Measurements from ENCODE around the gene PLCB2.
A peak's percentile ranks its signal among the peaks of the same experiment; 100 is the strongest.

Gene PLCB2

DNA sequence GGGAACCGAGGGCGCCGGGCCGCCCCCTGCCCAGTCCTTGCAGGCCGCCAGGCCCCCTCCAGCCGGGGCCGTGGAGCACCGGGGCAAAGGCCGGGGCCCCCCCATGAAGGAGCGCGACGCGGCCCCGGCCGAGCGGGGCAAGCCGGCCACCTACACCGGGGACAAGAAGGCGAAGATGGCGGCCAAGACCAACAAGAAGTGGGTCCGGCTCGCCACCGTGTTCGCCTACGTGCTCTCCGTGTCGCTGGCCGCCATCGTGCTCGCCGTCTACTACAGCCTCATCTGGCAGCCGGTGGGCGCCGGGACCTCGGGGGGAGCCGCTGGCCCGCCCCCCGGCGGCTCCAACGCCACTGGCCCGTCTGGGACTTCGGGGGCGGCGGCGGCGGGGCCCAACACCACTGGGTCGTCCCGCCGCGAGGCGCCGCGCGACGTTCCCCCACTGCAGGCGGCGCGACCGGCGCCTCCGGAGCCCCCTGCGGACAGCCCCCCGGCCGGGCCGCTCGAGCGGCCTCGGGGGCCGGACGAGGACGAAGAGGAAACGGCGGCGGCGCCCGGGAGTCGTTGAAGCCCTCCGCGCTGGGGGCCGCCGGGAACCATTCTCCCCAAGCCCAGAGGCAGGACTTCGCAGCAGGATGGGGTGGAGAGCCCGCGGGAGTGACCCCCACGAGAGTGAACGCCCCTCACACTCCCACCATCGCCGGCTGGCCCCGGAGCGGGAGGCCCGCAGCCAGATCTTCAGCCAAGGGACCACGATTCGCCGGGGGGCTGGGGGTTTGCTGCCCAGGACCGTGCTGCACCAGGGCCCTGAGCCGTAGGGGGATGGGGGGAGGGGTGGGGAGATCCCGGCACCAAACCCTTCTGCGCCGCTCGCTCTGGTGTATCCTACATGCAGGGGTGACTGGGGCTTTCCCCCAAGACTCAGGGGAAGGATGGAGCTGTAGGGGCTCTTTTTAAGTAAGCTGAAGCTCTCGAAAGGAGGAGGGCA, 16.5 kb upstream of the PLCB2 start:
- no peak for DNase-seq

DNA sequence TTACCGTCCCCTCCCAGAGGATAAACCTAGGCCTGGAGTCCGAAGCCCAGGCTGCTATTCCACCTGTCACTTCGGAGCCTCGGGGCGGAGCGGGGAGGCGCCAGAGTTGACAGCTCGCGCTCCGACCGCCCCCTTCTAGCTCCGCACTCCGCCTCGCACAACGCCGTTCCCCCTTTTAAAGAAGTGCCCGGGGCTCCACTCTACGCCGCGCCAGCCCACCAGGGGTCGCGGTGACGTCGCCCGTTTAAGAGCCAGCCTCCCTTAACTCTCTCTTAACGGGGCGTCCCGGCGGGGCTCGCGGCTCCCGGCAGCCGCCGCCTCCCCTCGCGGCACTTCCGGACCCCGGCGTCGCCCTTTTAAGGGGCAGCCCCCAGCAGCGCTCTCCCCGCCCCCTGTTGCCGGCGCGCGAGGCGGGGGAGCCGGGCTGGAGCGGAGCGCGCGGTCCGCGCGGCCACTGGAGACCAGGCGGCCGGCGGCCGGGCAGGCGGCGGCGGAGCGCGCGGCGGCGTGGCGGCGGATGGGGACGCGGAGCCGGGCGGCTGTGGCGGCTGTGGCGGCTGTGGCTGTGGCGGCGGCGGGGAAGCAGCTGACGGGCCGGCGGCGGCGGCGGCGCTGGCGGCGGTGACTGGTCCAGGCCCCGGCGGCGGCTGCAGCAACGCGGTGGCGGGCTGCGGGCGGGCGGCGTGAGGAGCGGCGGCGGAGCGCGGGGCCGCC, 15.7 kb upstream of the PLCB2 start, which contains the start of gene INAFM2:
Gene INAFM2 (plus strand): TSS at position 454 of the 714 bp plus-strand sequence. CDS start 364 bp downstream, outside the sequence.
- DNase-seq: peak; percentile 87

DNA sequence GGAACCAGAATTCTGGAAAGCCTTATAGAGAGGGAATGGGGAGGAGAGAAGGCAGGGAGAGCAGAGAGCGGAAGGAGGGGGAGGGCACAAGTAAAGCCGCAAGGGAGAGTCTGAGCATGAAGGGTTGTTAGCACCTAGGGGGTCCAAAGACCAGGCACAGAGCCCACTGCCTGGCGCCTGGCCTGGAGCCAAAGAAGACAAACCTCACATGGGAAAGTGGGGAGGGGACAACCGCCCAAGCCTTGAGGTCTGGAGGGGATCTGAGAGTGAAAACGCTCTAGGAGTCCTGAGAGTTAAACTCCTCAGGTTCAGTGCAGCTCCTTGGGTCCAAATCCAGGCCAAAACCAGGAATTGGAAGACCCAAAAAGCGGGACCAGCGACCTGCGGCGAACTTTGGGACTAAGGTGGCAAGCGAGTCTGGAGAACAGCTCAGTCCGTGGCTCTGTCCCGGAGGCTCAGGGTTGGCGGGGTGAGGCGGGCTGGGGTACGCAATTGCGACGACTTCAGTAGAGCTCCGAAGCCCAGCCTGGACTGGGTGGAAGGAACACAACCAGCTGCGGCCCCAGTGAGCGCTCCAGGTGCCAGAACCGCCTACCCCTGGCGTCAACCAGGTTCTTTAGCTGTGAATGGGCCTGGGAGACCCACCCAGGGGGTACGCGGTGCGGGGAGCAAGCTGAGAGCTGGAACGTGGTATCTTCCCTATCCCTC, 14.9 kb upstream of the PLCB2 start:
- DNase-seq: no peak

DNA sequence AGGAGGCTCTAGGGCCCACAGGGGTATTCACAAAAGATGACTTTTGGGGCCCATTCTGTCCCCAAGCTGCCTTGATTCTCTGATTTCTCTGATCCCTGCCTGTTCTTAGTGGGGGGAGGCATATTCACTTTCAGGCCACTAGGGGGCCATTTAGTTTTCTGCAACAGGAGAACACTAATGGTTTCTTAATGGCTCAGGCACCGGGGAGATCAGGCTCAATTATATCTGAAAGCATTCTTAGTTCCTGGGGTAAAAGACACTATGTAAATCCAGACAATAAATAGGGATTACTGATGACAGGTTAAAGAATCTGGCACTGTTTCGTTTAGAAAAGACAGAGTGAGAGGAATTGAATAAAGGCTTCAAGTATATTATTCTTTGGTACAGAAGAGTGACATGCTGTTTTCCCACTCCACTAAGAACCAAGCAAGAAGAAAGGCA, 13.2 kb upstream of the PLCB2 start:
- peak; percentile 40 for DNase-seq

DNA sequence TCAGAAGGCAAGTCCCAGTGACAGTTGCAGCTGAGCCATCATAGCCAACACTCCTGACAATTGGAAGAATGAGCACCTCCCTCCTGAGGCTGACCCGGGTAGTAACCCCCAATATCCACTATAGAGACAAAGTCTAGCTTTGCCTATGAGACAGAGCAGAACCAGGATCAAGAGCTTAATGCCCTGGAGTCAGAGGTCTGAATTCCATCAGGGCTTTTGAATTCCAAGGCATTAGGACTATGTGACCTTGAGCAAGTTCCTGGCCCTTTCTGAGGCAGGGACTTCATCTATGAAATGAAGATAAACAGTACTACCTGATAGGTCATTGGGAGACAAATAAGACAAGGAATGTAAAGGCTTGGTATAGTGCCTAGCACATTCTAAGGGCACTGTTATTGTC, 12.7 kb upstream of the PLCB2 start:
- DNase-seq: no peak

DNA sequence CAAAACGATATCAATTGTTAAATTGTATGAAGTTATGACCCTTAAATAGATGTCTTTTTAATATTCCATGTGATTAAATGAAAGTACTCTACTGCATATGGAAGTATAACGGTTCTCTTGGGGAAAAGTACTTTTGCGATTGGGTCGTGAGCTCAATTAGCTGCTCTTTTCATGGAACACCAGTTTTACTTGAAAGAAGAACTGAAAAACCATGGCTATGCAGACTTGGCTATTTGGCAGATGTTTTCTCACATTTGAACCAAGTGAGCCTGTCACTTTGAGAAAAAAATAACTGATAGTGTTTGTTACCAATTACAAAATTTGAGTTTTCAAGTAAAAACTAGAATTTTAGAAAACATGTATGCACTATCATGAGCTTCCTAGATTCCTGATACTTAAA, 9.8 kb upstream of the PLCB2 start:
- no peak for DNase-seq

DNA sequence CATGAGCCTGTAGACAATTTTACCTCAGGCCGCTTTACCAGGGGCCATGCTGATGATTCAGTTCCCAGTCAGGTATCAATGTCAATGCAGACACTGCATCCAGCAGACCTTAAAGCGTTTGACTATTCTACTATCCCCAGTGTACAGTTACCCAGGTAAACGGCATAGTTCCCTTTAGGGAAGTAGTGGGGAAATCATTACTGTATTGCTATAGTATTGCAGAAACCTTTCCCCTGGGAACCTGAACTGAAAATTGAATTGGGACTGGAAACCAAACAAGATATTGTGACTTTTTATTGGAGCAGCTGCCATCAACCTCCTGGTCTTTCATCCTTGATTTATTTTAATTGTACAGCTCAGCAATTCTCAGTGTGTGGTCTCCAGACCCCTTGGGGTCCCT, 9.2 kb upstream of the PLCB2 start:
- no peak for DNase-seq

DNA sequence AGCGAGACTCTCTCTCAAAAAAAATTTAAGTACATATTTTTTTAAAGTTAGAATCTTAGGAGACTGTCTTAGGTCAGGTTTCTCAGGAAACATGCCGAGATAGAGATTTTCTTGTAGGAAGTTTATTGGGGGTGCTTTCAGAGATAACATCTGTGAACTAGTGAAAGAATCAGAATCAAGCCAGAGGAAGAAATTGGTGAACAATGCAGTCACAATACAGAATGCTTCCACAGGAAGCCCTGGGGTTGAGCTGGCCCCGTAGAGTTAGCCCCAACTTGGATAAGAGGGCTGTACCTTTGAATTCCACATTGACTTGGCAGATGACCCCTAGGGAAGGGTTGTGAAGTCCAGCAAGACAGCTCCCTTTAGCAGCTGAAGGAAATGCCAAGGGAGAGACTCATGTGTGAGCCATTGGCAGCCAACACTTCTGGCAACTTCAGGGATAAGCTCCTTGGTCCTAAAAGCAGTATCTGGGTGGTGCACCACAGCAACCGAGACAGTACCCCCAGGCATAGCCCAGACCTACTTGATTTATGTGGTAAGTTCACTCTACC, 7.1 kb upstream of the PLCB2 start:
- DNase-seq: no peak

DNA sequence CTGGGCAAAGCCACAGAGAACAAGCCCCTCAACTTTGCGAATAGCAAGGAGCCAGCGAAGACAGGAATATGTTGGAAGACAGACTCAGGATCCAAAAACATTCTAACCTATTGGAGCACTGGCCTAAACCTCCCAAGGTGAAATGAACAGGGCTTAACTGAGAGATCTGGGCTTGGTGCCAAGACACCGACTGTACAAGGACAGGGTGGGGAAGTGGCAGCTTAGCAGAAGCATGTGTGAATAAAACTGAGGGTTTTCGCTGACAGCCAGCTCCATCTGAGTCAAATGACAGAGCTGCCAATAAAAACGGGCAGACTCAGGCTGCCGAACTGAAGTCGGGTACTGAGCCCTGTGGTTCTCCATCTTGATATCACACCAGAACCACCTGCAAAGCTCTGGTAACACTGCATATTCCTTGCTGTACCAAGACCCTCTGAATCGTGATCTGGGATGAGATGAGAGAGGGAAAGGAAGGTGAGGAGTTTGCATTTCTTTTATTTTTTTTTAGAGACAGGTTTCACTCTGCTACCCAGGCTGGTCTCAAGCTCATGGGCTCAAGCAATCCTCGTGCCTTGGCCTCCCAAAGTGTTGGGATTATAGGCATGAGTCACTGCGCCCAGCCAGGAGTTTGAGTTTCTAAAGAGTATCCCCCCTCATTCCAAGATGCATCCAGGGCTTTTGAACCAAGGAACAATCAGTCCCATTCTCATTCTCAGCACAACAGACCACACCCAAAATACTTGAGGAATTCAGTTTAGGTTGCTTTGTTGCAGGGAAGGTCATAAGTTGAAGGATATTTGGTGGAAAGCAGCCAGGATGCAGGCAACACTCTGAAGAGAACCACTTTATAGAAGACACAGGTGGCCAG, 6.0 kb upstream of the PLCB2 start:
- DNase-seq: peak; percentile 46

DNA sequence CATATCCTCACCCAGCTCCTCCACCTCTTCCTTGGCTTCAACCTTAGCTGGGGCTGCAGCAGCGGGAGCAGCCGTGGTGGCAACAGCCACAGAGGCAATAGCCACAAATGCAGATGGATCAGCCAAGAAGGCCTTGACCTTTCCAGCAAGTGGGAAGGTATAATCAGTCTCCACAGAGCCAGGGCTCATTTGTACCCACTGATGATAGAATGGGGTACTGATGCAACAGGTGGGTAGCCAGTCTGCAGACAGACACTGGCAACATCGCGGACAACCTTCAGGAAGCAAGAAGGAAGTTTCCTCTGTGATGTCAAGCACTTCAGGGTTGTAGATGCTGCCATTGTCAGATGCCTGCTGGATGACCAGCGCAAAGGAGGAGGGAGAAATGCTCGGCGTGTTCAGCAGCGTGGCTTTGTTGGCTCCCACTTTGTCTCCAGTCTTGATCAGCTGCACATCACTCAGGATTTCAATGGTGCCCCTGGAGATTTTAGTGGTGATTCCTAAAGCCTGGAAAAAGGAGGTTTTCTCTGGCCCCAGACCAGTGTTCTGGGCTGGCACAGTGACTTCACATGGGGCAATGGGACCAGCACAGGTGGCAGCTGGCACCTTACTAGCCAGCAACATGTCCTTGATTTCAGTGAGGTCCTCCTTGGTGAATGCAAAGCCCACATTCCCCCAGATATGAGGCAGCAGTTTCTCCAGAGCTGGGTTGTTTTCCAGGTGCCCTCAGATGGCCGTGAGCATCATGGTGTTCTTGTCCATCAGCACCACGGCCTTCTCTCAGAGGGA, 4.8 kb upstream of the PLCB2 start:
- no peak for DNase-seq

DNA sequence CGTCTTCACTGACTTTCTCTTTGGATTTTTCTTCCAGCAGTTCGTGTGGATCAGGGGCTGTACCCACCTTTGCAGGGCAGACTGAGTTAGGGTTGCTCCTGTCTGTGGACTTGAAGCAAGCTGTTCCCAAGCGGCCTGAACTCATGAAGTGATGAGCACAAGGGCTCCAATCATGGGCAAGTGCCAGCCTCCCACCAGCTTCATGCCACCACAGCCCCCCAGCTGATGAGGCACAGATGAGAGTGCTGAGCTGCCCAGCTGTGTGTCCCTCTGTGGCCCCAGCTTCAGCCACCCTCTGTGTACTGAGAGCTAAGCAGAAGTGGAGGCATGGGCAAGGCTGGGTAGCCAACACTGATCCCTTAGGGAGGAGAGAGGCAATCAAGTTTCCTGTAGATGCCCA, 3.3 kb upstream of the PLCB2 start:
- no peak for DNase-seq

DNA sequence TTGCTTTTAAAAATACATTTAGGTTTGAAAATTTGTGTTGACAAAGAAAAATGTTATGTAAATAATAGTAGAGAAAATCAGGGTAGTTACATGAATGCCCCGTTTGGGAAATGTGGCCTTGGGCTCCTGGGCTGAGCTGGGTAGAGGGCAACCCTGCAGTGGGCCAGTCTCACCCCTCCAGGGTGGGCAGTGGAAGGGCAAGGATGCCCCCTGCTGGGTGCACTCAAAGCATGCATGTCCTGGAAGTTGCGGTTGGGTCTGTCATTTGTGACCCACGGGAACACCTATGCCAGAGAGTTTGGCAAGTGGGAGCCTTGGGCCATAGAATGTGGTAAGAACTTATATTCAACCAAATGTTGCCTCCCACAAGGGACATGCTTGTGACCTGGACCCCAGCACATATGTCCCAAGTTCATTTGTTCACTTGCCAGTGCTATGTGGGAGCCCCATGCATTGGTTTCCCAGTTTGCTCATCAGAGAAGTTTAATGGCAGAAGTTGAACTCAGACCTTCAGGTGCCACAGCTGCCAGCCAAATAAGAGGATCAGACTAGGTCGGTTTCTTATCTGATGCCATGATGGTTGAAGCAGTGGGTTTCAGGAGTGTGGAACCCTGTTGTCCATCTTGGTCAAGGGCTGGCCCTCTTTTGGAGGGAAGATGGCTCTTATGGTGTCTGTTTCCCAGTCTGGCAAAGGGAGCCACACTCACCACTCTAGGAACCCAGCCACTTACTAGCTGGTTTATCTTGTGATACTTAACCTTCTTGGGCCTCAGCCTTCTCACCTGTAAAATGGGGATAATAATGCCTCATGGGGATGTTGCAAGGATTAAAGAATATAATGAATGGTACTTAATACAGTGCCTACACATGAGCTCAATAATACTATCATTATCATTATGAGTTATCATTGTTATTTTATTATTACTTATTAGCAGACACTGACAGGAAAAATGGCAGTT, 2.5 kb upstream of the PLCB2 start:
- DNase-seq: peak; percentile 12

DNA sequence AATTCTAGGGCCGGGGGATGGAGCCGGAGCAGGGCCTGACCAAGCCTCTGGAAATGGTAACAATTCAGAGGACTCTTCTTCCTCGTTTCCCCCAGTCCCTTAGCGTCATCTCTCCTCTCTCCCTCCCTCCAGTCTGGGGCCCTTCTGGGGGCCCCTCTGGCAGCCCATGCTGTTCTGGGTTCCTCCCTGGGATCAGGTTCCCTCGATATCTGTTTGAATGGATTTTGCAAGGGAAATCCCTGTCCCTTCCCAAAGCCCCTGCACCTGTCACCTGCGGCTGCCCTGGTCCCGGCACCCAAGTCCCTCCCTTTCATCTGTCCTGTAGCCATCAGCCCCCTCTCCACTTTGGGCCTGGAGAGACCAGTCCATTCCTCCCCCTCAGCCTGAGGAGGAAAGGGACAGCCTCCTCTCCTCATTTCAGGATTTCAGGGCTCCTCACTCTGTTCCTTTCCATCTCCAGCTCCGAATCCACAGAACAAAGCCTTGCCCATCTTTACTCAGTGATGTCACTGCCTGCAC, 1.7 kb upstream of the PLCB2 start:
- no peak for DNase-seq

DNA sequence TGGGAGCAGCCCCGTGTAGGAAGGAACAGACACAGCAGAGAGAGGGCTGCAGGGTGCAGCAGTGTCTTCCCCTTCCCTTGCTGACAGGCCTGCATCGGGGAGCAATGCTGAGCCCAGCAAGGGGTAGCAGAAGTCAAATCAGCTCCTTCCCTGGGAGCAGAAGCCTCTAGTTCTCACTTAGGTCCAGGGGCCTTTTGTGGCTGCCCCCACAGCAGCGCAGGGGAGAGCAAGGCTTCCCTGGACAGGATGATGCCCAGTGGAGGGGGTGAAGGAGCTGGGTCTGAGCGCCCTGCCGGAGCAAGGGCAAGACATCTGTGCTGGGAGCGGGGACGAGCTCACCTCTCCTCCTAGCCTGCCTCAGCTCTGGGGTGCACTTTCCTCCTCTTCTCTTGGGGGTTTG, 827 bp downstream of the PLCB2 start:
- no peak for DNase-seq

DNA sequence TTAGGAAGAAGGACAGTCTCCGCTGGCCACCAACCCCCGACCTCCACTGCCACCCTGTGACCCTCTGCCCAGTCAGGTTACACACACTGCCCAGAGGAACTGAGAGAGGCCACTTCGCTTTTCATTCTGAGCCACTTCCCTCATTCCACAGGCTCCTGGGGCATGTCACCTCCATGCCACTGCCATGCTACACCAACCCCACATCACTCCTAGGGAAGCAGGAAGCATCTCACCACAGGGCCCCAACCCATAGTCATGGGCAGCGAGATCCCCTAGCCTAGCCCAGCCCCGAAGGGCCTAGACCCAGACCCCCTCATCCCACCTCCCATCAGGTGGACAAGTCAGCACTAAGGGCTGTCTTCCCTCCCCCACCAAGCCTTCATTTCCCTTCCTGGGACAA, 1.4 kb downstream of the PLCB2 start:
- no peak for DNase-seq

DNA sequence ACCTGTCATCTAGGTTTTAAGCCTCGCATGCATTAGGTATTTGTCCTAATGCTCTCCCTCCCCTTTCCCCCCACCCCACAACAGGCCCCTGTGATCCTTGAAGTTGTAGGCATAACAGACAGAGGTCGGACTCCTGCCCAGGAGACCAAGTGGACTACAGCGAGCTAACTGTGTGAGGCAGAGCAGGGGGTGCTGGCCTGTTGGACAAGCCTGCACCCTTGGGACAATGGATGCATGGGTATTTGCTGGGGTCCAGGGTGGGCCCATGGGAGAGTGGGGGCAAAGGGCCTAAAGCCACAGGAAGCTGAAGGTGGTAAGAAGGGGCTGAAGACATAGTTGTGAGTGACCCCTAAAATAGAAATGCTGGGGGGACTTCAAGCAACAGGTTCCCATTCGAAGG, 2.5 kb downstream of the PLCB2 start:
- DNase-seq: no peak

DNA sequence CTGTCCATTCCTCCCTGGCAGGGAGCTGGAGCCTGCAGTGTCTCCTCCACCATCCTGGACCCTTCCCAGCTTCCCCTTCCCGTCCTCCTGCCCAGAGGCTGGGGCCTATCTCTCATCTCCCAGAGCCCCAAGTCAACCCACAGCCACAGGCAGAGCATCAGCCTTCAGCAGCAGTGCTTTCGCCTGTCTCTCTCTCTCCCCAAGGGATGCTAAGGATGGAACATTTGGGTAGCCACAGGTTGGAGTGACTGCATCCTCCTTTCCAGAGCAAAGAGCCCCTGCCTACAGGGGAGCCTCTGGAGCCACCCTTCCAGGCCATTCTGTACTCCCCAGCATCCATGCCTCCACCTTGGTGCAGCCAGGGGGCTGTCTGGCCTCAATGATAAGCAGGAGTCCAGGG, 4.2 kb downstream of the PLCB2 start:
- DNase-seq: no peak

DNA sequence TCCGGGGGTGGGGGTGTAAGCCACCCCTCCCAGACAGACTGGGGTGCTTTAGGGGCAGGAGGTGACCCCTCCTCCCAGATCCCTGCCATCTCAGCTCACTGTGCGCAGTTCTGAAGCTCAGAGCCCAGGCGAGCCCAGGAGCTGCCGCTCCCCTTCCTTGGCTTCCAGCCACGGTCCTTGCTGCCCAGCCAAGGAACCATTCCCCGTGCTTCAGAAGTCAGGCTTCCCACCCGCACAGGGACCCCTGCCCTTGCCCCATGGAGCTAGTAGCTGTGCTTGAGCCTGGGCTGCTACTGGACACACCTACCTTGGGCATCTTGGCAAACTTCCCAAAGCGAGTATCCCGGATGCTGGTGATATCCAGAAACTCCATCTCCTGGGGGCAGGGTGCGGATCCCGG, 4.8 kb downstream of the PLCB2 start:
- DNase-seq: no peak

DNA sequence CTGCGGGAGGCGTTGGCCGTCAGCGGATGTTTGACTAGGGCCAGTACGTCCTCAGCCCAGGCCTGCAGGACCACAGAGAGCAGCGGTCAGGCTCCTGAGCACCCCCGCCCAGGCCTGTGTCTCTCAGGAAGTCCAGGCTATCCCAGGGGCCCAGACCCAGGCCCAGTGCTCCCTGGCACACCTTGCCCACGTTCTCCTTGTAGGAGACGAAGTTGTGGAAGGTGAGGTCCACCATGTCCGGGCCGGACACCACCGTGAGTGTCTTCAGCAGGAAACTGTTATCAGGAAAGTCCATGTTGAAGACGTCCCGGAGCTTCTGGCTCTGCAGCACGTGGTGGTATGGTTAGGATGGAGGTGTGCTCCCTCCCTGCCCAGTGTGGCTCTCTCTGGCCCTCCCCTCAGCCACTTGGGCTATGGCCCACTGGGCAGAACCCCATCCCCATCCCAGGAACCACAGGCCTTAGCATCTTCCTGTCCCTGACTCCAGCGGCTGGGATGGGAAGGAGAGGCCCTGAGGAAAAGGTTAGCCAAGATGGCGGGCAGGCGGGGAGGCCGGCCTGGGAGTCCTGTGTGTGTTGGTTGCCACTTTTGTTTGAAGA, 5.3 kb downstream of the PLCB2 start:
- no peak for DNase-seq
